WERI-Rb-1 (cell line): Measurements from ENCODE around the gene CDCP2.

Experiments used
- DNase-seq: peaks from one replicate; pipeline ENCODE4 v3.0.0-alpha.2; 2020
- H3K27ac ChIP-seq: fragments of 250-450 bp; sonication (Bioruptor Pico); 2 replicates; pipeline ENCODE4 v1.5.1; 2020; ENCODE audit warnings: mild to moderate bottlenecking, moderate library complexity
- H3K27me3 ChIP-seq: fragments of 250-450 bp; sonication (Bioruptor Pico); 2 replicates; pipeline ENCODE4 v1.5.1; 2021; ENCODE audit warnings: mild to moderate bottlenecking, low read depth, moderate library complexity; ENCODE audit not compliant: insufficient read depth, severe bottlenecking
- H3K36me3 ChIP-seq: fragments of 250-450 bp; sonication (Bioruptor Pico); 2 replicates; pipeline ENCODE4 v1.5.1; 2020; ENCODE audit warnings: mild to moderate bottlenecking, moderate library complexity
- H3K4me3 ChIP-seq: 2 replicates; pipeline ENCODE4 v1.5.1; 2011; ENCODE audit warnings: low read depth, mild to moderate bottlenecking, control low read depth, low read length
- H3K9me3 ChIP-seq: fragments of 250-450 bp; sonication (Bioruptor Pico); 2 replicates; pipeline ENCODE4 v1.5.1; 2021; ENCODE audit warnings: mild to moderate bottlenecking, moderate library complexity; ENCODE audit not compliant: severe bottlenecking
- CTCF ChIP-seq: IDR thresholded peaks from 2 replicates; pipeline ENCODE4 v1.5.1; 2011; ENCODE audit warnings: low read depth, mild to moderate bottlenecking, control low read depth, inconsistent platforms, low read length

Gene CDCP2

DNA sequence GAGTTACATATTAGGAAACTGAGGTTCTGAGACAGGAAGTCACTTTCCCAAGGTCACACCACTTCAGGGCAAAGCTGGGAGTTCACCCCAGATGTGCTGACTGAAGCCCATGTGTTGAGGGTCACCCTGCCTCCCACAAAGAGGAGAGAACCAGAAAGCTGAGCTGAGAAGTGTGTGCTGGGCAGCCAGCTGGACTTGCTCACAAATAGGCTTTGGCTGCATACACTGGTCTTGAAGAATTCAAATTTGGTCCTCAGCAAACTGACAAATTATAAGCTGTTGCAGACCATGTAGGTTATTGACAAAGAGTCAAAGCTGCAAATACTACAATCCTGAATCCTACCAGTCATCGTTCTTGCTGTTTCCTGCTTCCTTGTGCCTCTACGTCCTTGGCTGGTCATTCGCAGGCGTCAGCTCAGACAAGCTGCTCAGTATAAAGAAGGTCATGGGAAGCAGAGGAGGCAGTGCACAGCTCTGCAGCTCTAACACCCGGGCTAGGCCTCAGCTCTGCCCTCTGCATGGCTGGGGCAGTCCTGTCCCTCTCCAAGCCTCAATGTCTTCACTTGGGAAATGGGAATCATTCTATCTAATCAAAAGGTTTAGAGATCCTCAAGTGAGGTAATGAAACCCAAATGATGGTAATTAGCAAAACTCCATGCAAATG, 40.0 kb downstream of the CDCP2 start:
- Histone ChIP-seq H3K27ac (no peak overlapping the region), H3K9me3 (no peaks in the 10 kb centered on the region), H3K27me3 (no peaks in the 10 kb centered on the region), H3K4me3 (no peak overlapping the region), H3K36me3 (no peaks in the 10 kb centered on the region)
- no peak for TF ChIP-seq CTCF
- no peak for DNase-seq

GRCh38 chr1:54112027-54112426, 40.8 kb downstream of the CDCP2 start:
- Histone ChIP-seq H3K36me3 (no peaks in the 10 kb centered on the region), H3K4me3 (no peak overlapping the region), H3K27ac (peak overlapping the region; percentile 81), H3K27me3 (no peaks in the 10 kb centered on the region), H3K9me3 (no peaks in the 10 kb centered on the region)
- no peak for TF ChIP-seq CTCF
- DNase-seq, result no peak

GRCh38 chr1:54111624-54112023, 41.2 kb downstream of the CDCP2 start:
- Histone ChIP-seq H3K27ac (peak overlapping the region; percentile 81), H3K36me3 (no peaks in the 10 kb centered on the region), H3K27me3 (no peaks in the 10 kb centered on the region), H3K4me3 (peak overlapping the region; percentile 17), H3K9me3 (no peaks in the 10 kb centered on the region)
- TF ChIP-seq CTCF, result no peak
- DNase-seq, result peak; percentile 52

GRCh38 chr1:54110996-54111395, 41.8 kb downstream of the CDCP2 start:
- Histone ChIP-seq H3K27ac (peak overlapping the region; percentile 81), H3K36me3 (no peaks in the 10 kb centered on the region), H3K9me3 (no peaks in the 10 kb centered on the region), H3K27me3 (no peaks in the 10 kb centered on the region), H3K4me3 (no peak overlapping the region; the same call in 1 of the 2 replicates)
- peak; percentile 97 for DNase-seq
- TF ChIP-seq CTCF, result no peak

DNA sequence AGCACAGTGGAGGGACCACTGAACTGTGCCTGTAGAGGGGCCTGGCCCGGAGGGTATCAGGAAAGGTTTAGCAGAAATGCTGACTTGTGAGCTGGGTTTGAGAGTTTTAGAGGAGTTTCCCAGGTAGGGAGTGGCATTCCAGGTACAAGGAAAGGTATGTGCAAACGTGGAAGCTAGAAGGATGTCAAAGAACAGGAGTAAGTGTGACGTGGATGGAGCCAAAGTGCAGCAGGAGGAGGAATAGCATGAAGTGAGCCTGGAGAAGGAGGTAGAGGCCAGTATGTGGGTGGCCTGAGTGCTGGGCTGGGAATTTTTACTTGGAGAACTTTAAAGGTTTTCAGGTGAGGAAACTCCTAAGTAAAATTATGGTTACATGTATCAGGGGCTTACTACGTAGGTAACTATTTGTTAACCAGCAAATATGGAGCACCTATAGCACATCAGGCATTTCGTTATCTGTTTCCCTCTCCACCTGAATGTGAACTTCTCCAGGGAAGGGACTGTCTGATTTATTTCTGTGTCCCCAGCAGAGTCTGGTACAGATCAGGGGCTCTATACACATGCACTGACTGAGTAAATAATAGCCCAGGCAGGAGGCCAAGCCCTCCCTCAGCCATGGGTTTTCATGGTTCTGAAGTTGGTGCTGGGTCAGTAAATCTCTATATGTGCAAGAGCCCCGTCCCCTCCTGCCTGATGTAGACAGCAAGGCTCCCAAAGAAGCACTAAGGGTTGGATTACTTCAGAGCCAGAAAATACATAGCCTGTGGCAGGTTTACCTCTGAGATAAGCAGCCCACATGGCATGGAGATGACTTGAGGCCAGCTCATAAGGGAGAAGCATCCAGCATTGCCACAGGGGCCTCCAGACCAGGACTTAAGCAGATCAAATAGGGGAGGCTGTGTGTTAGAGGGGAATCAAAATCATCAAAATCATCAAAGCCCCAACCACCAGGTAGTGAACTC, 43.4 kb downstream of the CDCP2 start:
- no peaks in the 10 kb centered on the region for H3K27me3 ChIP-seq
- no peak for DNase-seq
- H3K36me3 ChIP-seq, result no peaks in the 10 kb centered on the region
- no peaks in the 10 kb centered on the region for H3K9me3 ChIP-seq
- TF ChIP-seq CTCF, result no peak
- no peak overlapping the region for H3K4me3 ChIP-seq
- H3K27ac ChIP-seq, result peak overlapping the region; percentile 81
